Mesenchymal stem cell (in vitro differentiated cells and primary cell): ENCODE measurements around the gene GOSR1.
"Not testable (repeated sequence)": the region's sequence is repeated elsewhere in the genome, so short reads cannot be mapped to it uniquely, and the experiment has no call there.

Experiments used
- DNase-seq: peaks from one replicate; pipeline ENCODE4 v3.0.0-alpha.2; 2013
- H2AFZ ChIP-seq: one replicate; pipeline ENCODE4 v1.6.1; 2013; ENCODE audit warnings: low read depth, mild to moderate bottlenecking, control low read depth, inconsistent platforms, low read length, moderate library complexity
- H2AK5ac ChIP-seq: 2 replicates; pipeline ENCODE4 v1.6.1; 2013; ENCODE audit warnings: low read length, moderate library complexity, mild to moderate bottlenecking, inconsistent platforms; ENCODE audit not compliant: severe bottlenecking
- H2BK120ac ChIP-seq: one replicate; pipeline ENCODE4 v1.6.1; 2013; ENCODE audit warnings: low read depth, mild to moderate bottlenecking, inconsistent platforms, low read length, moderate library complexity
- H2BK12ac ChIP-seq, 2 experiments: one replicate each; pipeline ENCODE4 v1.6.1; 2013; ENCODE audit warnings: inconsistent platforms in 2 of 2, low read length in 2 of 2, mild to moderate bottlenecking in 2 of 2, moderate library complexity in 2 of 2, control low read depth in 1 of 2
- H2BK15ac ChIP-seq: one replicate; pipeline ENCODE4 v1.6.1; 2013; ENCODE audit warnings: mild to moderate bottlenecking, low read depth, inconsistent platforms; ENCODE audit not compliant: poor library complexity, severe bottlenecking
- H2BK5ac ChIP-seq: 2 replicates; pipeline ENCODE4 v1.6.1; 2013; ENCODE audit warnings: low read depth, mild to moderate bottlenecking, low read length, control low read depth, inconsistent platforms; ENCODE audit not compliant: poor library complexity, severe bottlenecking
- H3K14ac ChIP-seq, 2 experiments: one replicate each; pipeline ENCODE4 v1.6.1; 2013; ENCODE audit warnings: inconsistent platforms in 2 of 2, low read length in 2 of 2, control low read depth in 1 of 2, mild to moderate bottlenecking in 1 of 2, moderate library complexity in 1 of 2
- H3K18ac ChIP-seq, 2 experiments: one replicate each; pipeline ENCODE4 v1.6.1; 2013; ENCODE audit warnings: inconsistent platforms in 2 of 2, low read length in 2 of 2, control low read depth in 1 of 2, low read depth in 1 of 2, mild to moderate bottlenecking in 1 of 2
- H3K23ac ChIP-seq, 2 experiments: one replicate each; pipeline ENCODE4 v1.6.1; 2013; ENCODE audit warnings: inconsistent platforms in 2 of 2, low read length in 2 of 2, mild to moderate bottlenecking in 2 of 2, moderate library complexity in 2 of 2, control low read depth in 1 of 2
- H3K27ac ChIP-seq: 2 replicates; pipeline ENCODE4 v1.5.1; 2013; ENCODE audit warnings: mild to moderate bottlenecking, moderate library complexity, low read length, control low read depth, inconsistent platforms; ENCODE audit not compliant: poor library complexity, severe bottlenecking
- H3K27me3 ChIP-seq, 2 experiments: 2 replicates each; pipeline versions ENCODE4 v1.6.1 to v1.7.0; 2013; ENCODE audit warnings: low read length in 2 of 2, mild to moderate bottlenecking in 2 of 2, moderate library complexity in 2 of 2, control low read depth in 1 of 2, inconsistent platforms in 1 of 2; ENCODE audit not compliant: control insufficient read depth in 1 of 2, insufficient read depth in 1 of 2
- H3K36me3 ChIP-seq, 2 experiments: 2 replicates each; pipeline versions ENCODE4 v1.6.1 to v1.7.0; 2013; ENCODE audit warnings: low read length in 2 of 2, control low read depth in 1 of 2, inconsistent platforms in 1 of 2, low read depth in 1 of 2, mild to moderate bottlenecking in 1 of 2; ENCODE audit not compliant: insufficient read depth in 2 of 2, control insufficient read depth in 1 of 2
- H3K4ac ChIP-seq, 2 experiments: one replicate each; pipeline ENCODE4 v1.6.1; 2013; ENCODE audit warnings: inconsistent platforms in 2 of 2, low read length in 2 of 2, mild to moderate bottlenecking in 2 of 2, moderate library complexity in 2 of 2, control low read depth in 1 of 2, low read depth in 1 of 2
- H3K4me1 ChIP-seq: 2 replicates; pipeline ENCODE4 v1.6.1; 2013; ENCODE audit warnings: low read depth, low read length, control low read depth; ENCODE audit not compliant: control insufficient read depth, insufficient read depth
- H3K4me2 ChIP-seq: 2 replicates; pipeline ENCODE4 v1.6.1; 2013; ENCODE audit warnings: low read length, mild to moderate bottlenecking, inconsistent platforms; ENCODE audit not compliant: poor library complexity, severe bottlenecking
- H3K4me3 ChIP-seq, 2 experiments: 2 replicates each; pipeline versions ENCODE4 v1.5.1 to v1.7.0; 2013; ENCODE audit warnings: low read length in 2 of 2, mild to moderate bottlenecking in 2 of 2, control low read depth in 1 of 2, low read depth in 1 of 2; ENCODE audit not compliant: insufficient read depth in 1 of 2
- H3K79me1 ChIP-seq: replicated peaks from 2 replicates; pipeline ENCODE4 v1.6.1; 2013; ENCODE audit warnings: mild to moderate bottlenecking, control low read depth, low read length, inconsistent platforms; ENCODE audit not compliant: poor library complexity, severe bottlenecking
- H3K9ac ChIP-seq: 2 replicates; pipeline ENCODE4 v1.7.0; 2013; ENCODE audit warnings: mild to moderate bottlenecking, low read length, moderate library complexity
- H3K9me3 ChIP-seq: 2 replicates; pipeline ENCODE4 v1.7.0; 2013; ENCODE audit warnings: mild to moderate bottlenecking, low read length; ENCODE audit not compliant: control insufficient read depth
- H4K8ac ChIP-seq: one replicate; pipeline ENCODE4 v1.6.1; 2013; ENCODE audit warnings: inconsistent platforms, mild to moderate bottlenecking, low read length, moderate library complexity
- H4K91ac ChIP-seq: one replicate; pipeline ENCODE4 v1.6.1; 2013; ENCODE audit warnings: mild to moderate bottlenecking, low read length, inconsistent platforms
- WGBS: methylation state at CpG from one replicate; pipeline ENCODE4 v1.1.7; 2013; ENCODE audit warnings: mixed read lengths; 5-methylcytosine and 5-hydroxymethylcytosine counted together

The GOSR1 gene

DNA sequence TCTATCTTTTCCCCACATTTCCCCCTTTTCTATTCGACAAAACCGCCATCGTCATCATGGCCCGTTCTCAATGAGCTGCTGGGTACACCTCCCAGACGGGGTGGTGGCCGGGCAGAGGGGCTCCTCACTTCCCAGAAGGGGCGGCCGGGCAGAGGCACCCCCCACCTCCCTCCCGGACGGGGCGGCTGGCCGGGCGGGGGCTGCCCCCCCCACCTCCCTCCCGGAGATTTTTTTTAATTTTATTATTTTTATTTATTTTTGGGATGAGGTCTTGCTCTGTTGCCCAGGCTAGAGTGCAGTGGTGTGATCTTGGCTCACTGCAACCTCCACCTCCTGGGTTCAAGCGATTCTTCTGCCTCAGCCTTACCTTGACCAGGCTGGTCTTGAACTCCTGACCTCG, 59.6 kb downstream of the GOSR1 start:
- not testable (repeated sequence) for H3K36me3 ChIP-seq, H4K8ac ChIP-seq, H3K9ac ChIP-seq, H2BK15ac ChIP-seq, H3K4ac ChIP-seq, H3K4me3 ChIP-seq, H3K79me1 ChIP-seq, H2BK120ac ChIP-seq, H4K91ac ChIP-seq, H3K18ac ChIP-seq, H2BK5ac ChIP-seq, H3K4me2 ChIP-seq, DNase-seq, H2AFZ ChIP-seq, H2AK5ac ChIP-seq, H3K14ac ChIP-seq, H3K23ac ChIP-seq, H3K4me1 ChIP-seq, H3K27ac ChIP-seq, H3K9me3 ChIP-seq, H2BK12ac ChIP-seq, H3K27me3 ChIP-seq
- WGBS = 94% methylated on average over 8 of the region's 16 CpGs

GRCh38 chr17:30537667-30538066, 60.5 kb downstream of the GOSR1 start:
- H2BK15ac ChIP-seq, H2BK120ac ChIP-seq, H3K4me3 ChIP-seq, H2AK5ac ChIP-seq, H3K79me1 ChIP-seq, H3K23ac ChIP-seq, H3K4me2 ChIP-seq, H3K36me3 ChIP-seq, H3K27me3 ChIP-seq, H4K91ac ChIP-seq, H3K14ac ChIP-seq, DNase-seq, H3K4me1 ChIP-seq, H3K9me3 ChIP-seq, H2BK5ac ChIP-seq, H2BK12ac ChIP-seq, H4K8ac ChIP-seq, H2AFZ ChIP-seq, H3K18ac ChIP-seq, H3K4ac ChIP-seq, H3K9ac ChIP-seq, H3K27ac ChIP-seq: not testable (repeated sequence)
- no CpG with 5 or more reads among the region's 1 CpG for WGBS

DNA sequence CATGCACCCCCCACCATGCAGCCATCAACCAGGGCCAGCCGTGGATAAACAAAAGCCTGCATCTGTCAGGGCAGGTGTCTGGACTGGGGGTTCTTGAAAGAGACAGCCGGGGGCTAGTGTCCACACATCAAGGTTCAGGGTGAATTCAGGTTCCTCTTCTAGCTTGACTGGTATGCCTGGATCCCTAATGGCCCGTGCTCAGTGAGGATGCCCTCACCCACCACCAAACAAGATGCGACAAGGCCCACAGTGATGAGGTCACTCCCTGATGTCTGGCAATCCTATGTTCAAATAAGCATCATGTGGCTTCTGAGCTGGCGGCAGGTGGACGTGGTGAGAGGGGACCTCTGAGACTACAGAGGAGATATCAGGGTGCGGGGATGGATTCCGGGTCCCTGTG, 64.6 kb downstream of the GOSR1 start:
- Histone ChIP-seq H3K9me3 (no peaks in the 10 kb centered on the region), H2AK5ac (no peak overlapping the region), H4K91ac (no peak overlapping the region), H3K23ac (no peak overlapping the region), H2BK120ac (no peak overlapping the region), H3K4me1 (no peaks in the 10 kb centered on the region), H3K18ac (no peak overlapping the region), H4K8ac (no peak overlapping the region), H2BK5ac (no peak overlapping the region), H3K14ac (no peak overlapping the region), H3K36me3 (no peaks in the 10 kb centered on the region), H2AFZ (no peak overlapping the region), H3K79me1 (no peaks in the 10 kb centered on the region), H3K4me2 (no peak overlapping the region), H3K9ac (no peak overlapping the region), H3K27me3 (no peaks in the 10 kb centered on the region), H3K4me3 (no peak overlapping the region), H2BK12ac (no peak overlapping the region), H3K27ac (no peak overlapping the region), H3K4ac (no peak overlapping the region), H2BK15ac (no peak overlapping the region)
- DNase-seq = no peak
- WGBS = 91% methylated on average over 8 of the region's 8 CpGs

GRCh38 chr17:30543456-30543855, 66.2 kb downstream of the GOSR1 start:
- no peak for DNase-seq
- Histone ChIP-seq H3K4me3 (no peak overlapping the region), H3K14ac (no peak overlapping the region), H2BK5ac (no peak overlapping the region), H2AFZ (no peak overlapping the region), H3K79me1 (no peaks in the 10 kb centered on the region), H3K27me3 (no peaks in the 10 kb centered on the region), H3K4ac (no peak overlapping the region), H3K4me1 (no peaks in the 10 kb centered on the region), H3K36me3 (no peaks in the 10 kb centered on the region), H2BK12ac (no peak overlapping the region), H3K23ac (no peak overlapping the region), H4K8ac (no peak overlapping the region), H3K18ac (no peak overlapping the region), H2AK5ac (no peak overlapping the region), H3K9ac (no peak overlapping the region), H2BK120ac (no peak overlapping the region), H3K9me3 (no peaks in the 10 kb centered on the region), H3K27ac (no peak overlapping the region), H3K4me2 (no peak overlapping the region), H4K91ac (no peak overlapping the region), H2BK15ac (no peak overlapping the region)
- WGBS = 77% methylated on average over 2 of the region's 2 CpGs
